AML-193 (cell line): ENCODE measurements around the gene PUM1.
A peak's percentile ranks its signal among the peaks of the same experiment; 100 is the strongest.

Experiments used
- DNase-seq, 2 experiments: peaks; one replicate each; lab custom pipeline; 2025; lab: John Stamatoyannopoulos, UW

Gene PUM1

GRCh38 chr1:30929135-30929889, 136.2 kb downstream of the PUM1 start:
- peak; percentile 44 to 50 for DNase-seq

GRCh38 chr1:30928789-30929134, 136.8 kb downstream of the PUM1 start:
- no peak for DNase-seq

GRCh38 chr1:30928171-30928570, 137.3 kb downstream of the PUM1 start:
- DNase-seq, result no peak

- DNase-seq, result no peak
Measured at GRCh38 chr1:30927448-30927847, 138.1 kb downstream of the PUM1 start.

GRCh38 chr1:30923597-30923996, 141.9 kb downstream of the PUM1 start:
- DNase-seq, result no peak

GRCh38 chr1:30920827-30921226, 144.7 kb downstream of the PUM1 start:
- no peak for DNase-seq

- peak; percentile 64 to 67 for DNase-seq
Measured at GRCh38 chr1:30919025-30919881, 146.3 kb downstream of the PUM1 start.

GRCh38 chr1:30916296-30916695, 149.2 kb downstream of the PUM1 start:
- no peak for DNase-seq

- no peak for DNase-seq
Measured at GRCh38 chr1:30915491-30916230, 149.9 kb downstream of the PUM1 start.

GRCh38 chr1:30914931-30915330, 150.6 kb downstream of the PUM1 start:
- DNase-seq, result no peak

GRCh38 chr1:30914587-30914922, 151.0 kb downstream of the PUM1 start:
- no peak for DNase-seq

GRCh38 chr1:30912913-30913652, 152.4 kb downstream of the PUM1 start:
- DNase-seq, result peak; percentile 18 to 46

- no peak for DNase-seq
Measured at GRCh38 chr1:30912224-30912623, 153.3 kb downstream of the PUM1 start.

GRCh38 chr1:30911059-30911954, 154.2 kb downstream of the PUM1 start:
- DNase-seq, result peak; percentile 59 to 66

GRCh38 chr1:30909365-30910068, 156.0 kb downstream of the PUM1 start:
- no peak for DNase-seq

- DNase-seq, result no peak
Measured at GRCh38 chr1:30908696-30909364, 156.7 kb downstream of the PUM1 start, which contains the start of gene SDC3. Gene SDC3 (minus strand): TSS chr1:30908758. CDS start chr1:30908586, 172 bp downstream.

GRCh38 chr1:30908316-30908695, 157.2 kb downstream of the PUM1 start:
- DNase-seq, result no peak

GRCh38 chr1:30907481-30908315, 157.8 kb downstream of the PUM1 start:
- DNase-seq, result no peak
